Neural progenitor cell (in vitro differentiated cells): ENCODE measurements around the gene WIPF1. TPM values are rescaled to one million over a fixed set of nuclear protein-coding genes. Genes with fewer than 3 reads are reported as not detected.

Experiments
- DNase-seq: peaks from one replicate; pipeline ENCODE4 v3.0.0-alpha.2; 2016; ENCODE audit warnings: low spot score
- H2AFZ ChIP-seq: fragments of 200-600 bp; sonication (generic); replicated peaks from 2 replicates; pipeline ENCODE4 v1.6.1; 2016; ENCODE audit warnings: antibody characterized with exemption
- H3F3A ChIP-seq: fragments of 200-600 bp; sonication (generic); 2 replicates; pipeline ENCODE4 v1.6.1; 2016; ENCODE audit warnings: antibody characterized with exemption, low read depth
- H3K27ac ChIP-seq: fragments of 200-600 bp; sonication (generic); 2 replicates; pipeline ENCODE4 v1.5.1; 2016; ENCODE audit warnings: mild to moderate bottlenecking
- H3K27me3 ChIP-seq: fragments of 200-600 bp; sonication (generic); 2 replicates; pipeline ENCODE4 v1.6.1; 2016; ENCODE audit warnings: mild to moderate bottlenecking, moderate library complexity
- H3K36me3 ChIP-seq: fragments of 200-600 bp; sonication (generic); 2 replicates; pipeline ENCODE4 v1.5.1; 2016
- H3K4me1 ChIP-seq: fragments of 200-600 bp; sonication (generic); 2 replicates; pipeline ENCODE4 v1.6.1; 2016; ENCODE audit warnings: mixed run types
- H3K4me2 ChIP-seq: fragments of 200-600 bp; sonication (generic); 2 replicates; pipeline ENCODE4 v1.6.1; 2016
- H3K4me3 ChIP-seq: fragments of 200-600 bp; sonication (generic); 2 replicates; pipeline ENCODE4 v1.5.1; 2016
- H3K79me2 ChIP-seq: fragments of 200-600 bp; sonication (generic); 2 replicates; pipeline ENCODE4 v1.6.1; 2016; ENCODE audit warnings: low read depth
- H3K9ac ChIP-seq: fragments of 200-600 bp; sonication (generic); 2 replicates; pipeline ENCODE4 v1.6.1; 2016
- H3K9me3 ChIP-seq: fragments of 200-600 bp; sonication (generic); 2 replicates; pipeline ENCODE4 v1.5.1; 2016; ENCODE audit warnings: low read depth
- H4K20me1 ChIP-seq: fragments of 200-600 bp; sonication (generic); 2 replicates; pipeline ENCODE4 v1.6.1; 2016; ENCODE audit warnings: low read depth
- H3K27ac Mint-ChIP-seq: 3 replicates; pipeline ENCODE4 v1.8.0; 2021; ENCODE audit warnings: mixed read lengths
- H3K27me3 Mint-ChIP-seq: 2 replicates; pipeline ENCODE4 v1.8.0; 2022; ENCODE audit warnings: low read depth, mild to moderate bottlenecking, inconsistent platforms, moderate library complexity, mixed read lengths; ENCODE audit not compliant: insufficient read depth
- H3K36me3 Mint-ChIP-seq: 3 replicates; pipeline ENCODE4 v1.8.0; 2021; ENCODE audit warnings: mixed read lengths
- H3K4me1 Mint-ChIP-seq: 3 replicates; pipeline ENCODE4 v1.8.0; 2021; ENCODE audit warnings: mixed read lengths
- H3K4me3 Mint-ChIP-seq: 3 replicates; pipeline ENCODE4 v1.8.0; 2021; ENCODE audit warnings: mild to moderate bottlenecking, moderate library complexity, mixed read lengths
- H3K9me3 Mint-ChIP-seq: 3 replicates; pipeline ENCODE4 v1.8.0; 2020; ENCODE audit warnings: mixed read lengths
- CTCF ChIP-seq: fragments of 200-600 bp; sonication (generic); IDR thresholded peaks from 2 replicates; pipeline ENCODE4 v1.5.1; 2017; ENCODE audit warnings: antibody characterized with exemption, mild to moderate bottlenecking
- EZH2 ChIP-seq: fragments of 200-600 bp; sonication (generic); IDR thresholded peaks from 2 replicates; pipeline ENCODE4 v1.6.1; 2017; ENCODE audit warnings: antibody characterized with exemption, mild to moderate bottlenecking, moderate library complexity
- EZH2phosphoT487 ChIP-seq: fragments of 200-600 bp; sonication (generic); IDR thresholded peaks from 2 replicates; pipeline ENCODE4 v1.6.1; 2017; ENCODE audit warnings: antibody characterized with exemption
- total RNA-seq: library from RNA; depleted of rRNA; stranded (reverse); fragments of >200 nt; gene quantifications from 2 replicates; pipeline ENCODE4 v1.2.3, GENCODE V29; 2015; ENCODE audit warnings: low replicate concordance

The WIPF1 gene
- total RNA-seq, 1 donor from 2014 or later = 17.2 TPM

- Histone ChIP-seq H3K27ac (no peak overlapping the region), H3K4me1 (no peaks in the 10 kb centered on the region), H2AFZ (peak overlapping the region; percentile 95), H3F3A (no peaks in the 10 kb centered on the region), H3K9me3 (no peaks in the 10 kb centered on the region), H3K36me3 (no peaks in the 10 kb centered on the region), H3K9ac (no peak overlapping the region), H3K79me2 (no peaks in the 10 kb centered on the region), H4K20me1 (no peaks in the 10 kb centered on the region), H3K4me3 (no peak overlapping the region), H3K4me2 (no peak overlapping the region), H3K27me3 (no peaks in the 10 kb centered on the region)
- peak overlapping the region; percentile 2 for H3K27ac Mint-ChIP-seq
- H3K4me1 Mint-ChIP-seq = peaks cover 7% of the 10 kb centered on the region
- peaks cover 2% of the 10 kb centered on the region for H3K9me3 Mint-ChIP-seq
- no peak overlapping the region for H3K4me3 Mint-ChIP-seq
- peaks cover 3% of the 10 kb centered on the region for H3K27me3 Mint-ChIP-seq
- no peaks in the 10 kb centered on the region for H3K36me3 Mint-ChIP-seq
- TF ChIP-seq EZH2 (no peak), CTCF (peak; percentile 59), EZH2phosphoT487 (no peak)
- peak; percentile 65 for DNase-seq
Observed at GRCh38 chr2:174546519-174547506, 50.8 kb downstream of the WIPF1 start.

- no peak overlapping the region for H3K4me3 Mint-ChIP-seq
- Histone ChIP-seq H3K4me3 (no peak overlapping the region), H3K4me2 (no peak overlapping the region), H3K4me1 (no peaks in the 10 kb centered on the region), H3K27ac (no peak overlapping the region), H3K9ac (no peak overlapping the region), H4K20me1 (no peaks in the 10 kb centered on the region), H3K36me3 (no peaks in the 10 kb centered on the region), H3K9me3 (no peaks in the 10 kb centered on the region), H3K27me3 (no peaks in the 10 kb centered on the region), H3F3A (no peaks in the 10 kb centered on the region), H3K79me2 (no peaks in the 10 kb centered on the region), H2AFZ (no peak overlapping the region)
- no peaks in the 10 kb centered on the region for H3K36me3 Mint-ChIP-seq
- TF ChIP-seq EZH2phosphoT487 (no peak), CTCF (no peak), EZH2 (no peak)
- H3K27me3 Mint-ChIP-seq = peaks cover 4% of the 10 kb centered on the region
- peaks cover 2% of the 10 kb centered on the region for H3K9me3 Mint-ChIP-seq
- no peak for DNase-seq
- H3K27ac Mint-ChIP-seq = no peak overlapping the region
- peaks cover 7% of the 10 kb centered on the region for H3K4me1 Mint-ChIP-seq
Observed at GRCh38 chr2:174545240-174545639, 52.4 kb downstream of the WIPF1 start.

- Histone ChIP-seq H3K36me3 (no peaks in the 10 kb centered on the region), H3K9me3 (no peaks in the 10 kb centered on the region), H2AFZ (no peak overlapping the region), H3K79me2 (no peaks in the 10 kb centered on the region), H3F3A (no peaks in the 10 kb centered on the region), H3K4me2 (no peak overlapping the region), H3K4me1 (no peaks in the 10 kb centered on the region), H4K20me1 (no peaks in the 10 kb centered on the region), H3K4me3 (no peak overlapping the region), H3K9ac (no peak overlapping the region), H3K27ac (no peak overlapping the region), H3K27me3 (no peaks in the 10 kb centered on the region)
- Mint-ChIP-seq H3K27ac (no peak overlapping the region), H3K36me3 (no peaks in the 10 kb centered on the region), H3K4me1 (peaks cover 7% of the 10 kb centered on the region), H3K4me3 (no peak overlapping the region), H3K9me3 (peaks cover 2% of the 10 kb centered on the region), H3K27me3 (peaks cover 4% of the 10 kb centered on the region)
- TF ChIP-seq CTCF (no peak), EZH2phosphoT487 (no peak), EZH2 (no peak)
- no peak for DNase-seq
Observed at GRCh38 chr2:174544802-174545201, 52.8 kb downstream of the WIPF1 start.
